ENCODE results near the gene TBC1D9B.

TBC1D9B gene

DNA sequence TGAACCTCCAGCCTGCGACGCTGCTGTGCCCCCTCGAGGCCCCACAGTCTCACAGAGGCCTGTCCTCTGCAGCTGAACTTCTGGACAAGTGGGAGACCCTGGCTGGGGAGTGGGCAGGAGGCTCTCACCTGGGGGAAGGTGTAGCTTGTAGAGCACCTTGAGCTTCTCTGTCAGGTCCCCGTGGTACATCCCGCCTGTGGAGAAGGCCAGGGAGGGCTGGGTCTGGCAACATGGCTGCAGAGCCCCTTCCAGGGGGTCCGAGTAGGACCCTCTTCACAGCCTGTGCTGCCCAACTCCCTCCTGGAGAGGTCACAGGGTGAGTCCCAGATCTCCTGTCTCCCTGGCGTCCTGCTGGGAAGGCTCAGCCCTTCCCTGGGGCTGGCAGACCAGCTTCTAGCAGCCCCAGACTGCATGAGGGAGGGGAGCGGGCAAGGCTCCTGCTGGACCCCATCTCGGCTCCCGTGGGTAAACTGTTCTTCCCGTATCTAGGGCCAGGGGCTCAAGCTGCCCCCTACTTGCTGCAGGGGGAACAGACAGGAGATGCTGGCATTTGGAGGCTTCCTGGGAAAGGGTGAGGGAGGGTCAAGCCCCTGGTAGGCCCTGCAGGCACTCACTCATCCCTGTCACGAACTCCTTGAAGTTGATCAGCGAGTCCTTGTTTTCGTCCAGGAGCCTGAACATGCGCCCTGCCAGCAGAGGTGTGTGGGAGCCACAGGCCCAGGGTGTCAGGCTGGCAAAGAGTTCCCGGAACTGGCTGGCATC is 37.9 kb downstream of the TBC1D9B start:
- no peak for DNase-seq (ENCODE audit: low spot score)

GRCh38 chr5:179869101-179869500 is 38.6 kb downstream of the TBC1D9B start:
- no peak for DNase-seq (ENCODE audit: low spot score)

DNA sequence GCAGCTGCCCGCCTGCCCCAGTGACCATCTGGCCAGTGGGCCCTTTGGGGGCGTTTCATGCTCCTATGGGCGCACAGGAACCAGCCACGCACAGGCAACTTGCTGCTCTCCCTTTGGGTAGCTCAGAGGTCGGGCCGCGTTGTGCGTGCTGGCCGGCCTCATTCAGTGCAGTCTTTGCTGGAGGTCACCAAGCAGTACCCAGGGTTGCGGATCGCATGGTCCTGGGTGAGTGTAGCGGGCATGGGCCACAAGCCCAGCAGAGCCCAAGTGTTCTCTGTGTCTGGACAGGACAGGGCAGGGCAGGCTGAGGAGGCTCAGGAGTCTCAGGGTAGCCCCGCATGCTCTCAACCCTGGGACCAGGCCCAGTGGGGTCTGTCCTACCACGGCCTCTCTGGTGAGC is 39.2 kb downstream of the TBC1D9B start:
- DNase-seq (ENCODE audit: low spot score) = no peak

DNA sequence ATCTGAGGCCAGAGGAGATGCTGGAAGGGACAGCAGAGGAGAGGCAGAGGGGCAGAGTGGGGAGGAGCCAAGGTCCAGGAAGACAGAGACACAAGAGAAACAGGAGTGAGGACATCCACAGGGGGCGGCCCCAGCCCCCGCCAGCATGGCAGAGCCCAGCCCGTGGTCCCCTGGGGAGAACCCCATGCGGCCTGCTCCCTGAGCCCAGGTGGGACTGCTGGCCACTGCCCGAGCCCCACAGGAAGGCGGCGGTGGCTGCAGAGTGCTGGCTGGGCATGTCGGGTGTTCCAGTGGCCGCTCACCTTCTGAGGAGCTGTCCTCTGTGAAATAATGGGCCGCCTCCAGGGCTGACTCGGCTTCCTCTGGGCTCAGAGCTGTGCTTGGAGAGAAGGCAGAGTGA is 40.2 kb downstream of the TBC1D9B start:
- no peak for DNase-seq (ENCODE audit: low spot score)

DNA sequence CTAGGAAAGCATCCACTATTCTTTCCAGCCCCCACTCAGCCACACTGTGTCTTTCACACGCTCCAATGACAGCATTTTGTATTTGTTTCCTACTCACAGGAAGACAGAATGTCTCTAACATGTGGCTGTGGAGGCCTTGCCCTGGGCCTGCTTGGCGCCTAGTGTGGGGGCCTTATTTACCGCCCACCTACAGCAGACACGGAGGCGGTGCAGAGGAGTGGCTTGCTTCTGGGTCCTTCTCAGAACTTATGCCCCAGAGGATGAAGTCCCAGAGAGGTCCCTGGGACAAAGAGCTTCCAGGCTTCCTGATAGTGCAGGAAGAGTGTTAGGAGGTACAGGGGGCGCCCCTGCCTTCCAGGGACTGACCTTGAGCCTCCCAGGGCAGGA is 40.6 kb downstream of the TBC1D9B start:
- no peak for DNase-seq (ENCODE audit: low spot score)

- DNase-seq (ENCODE audit: low spot score) = no peak
Observed at GRCh38 chr5:179866241-179867078, 41.2 kb downstream of the TBC1D9B start.

DNA sequence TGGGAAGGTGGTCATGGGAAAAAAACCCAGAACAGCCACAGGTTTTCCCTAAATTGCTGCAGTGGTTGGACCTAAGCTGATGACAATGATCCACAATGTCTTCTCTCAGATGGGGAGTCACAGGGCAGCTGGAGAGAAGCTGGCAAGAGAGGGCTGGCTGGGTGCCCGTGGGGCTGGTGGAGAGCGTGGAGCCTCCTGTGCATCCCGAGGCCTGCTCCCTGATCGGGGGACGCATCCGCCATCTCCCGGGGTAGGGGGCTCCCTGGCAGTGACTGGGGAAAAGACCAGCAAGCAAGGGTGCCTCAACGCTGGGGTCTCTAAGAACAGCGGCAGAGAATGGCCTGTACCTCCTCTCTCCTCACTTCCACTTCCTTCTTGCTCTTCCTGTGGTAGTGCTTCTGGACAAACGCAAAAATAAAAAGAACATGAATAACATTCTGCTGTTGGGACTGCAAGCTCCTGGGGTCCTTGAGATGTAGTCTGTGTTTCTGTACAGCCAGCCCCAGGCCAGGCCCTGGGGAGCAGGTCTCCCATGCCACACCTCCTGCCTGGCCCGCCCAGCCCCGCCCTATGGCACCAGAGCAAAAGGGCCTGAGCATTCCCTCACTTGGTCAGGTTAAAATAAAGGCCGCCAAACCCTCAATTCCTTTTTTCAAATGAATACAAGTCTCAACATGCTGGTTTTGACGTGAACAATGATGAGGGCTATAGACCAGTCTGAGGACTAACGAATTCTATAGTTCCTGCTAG is 42.0 kb downstream of the TBC1D9B start:
- DNase-seq (ENCODE audit: low spot score) = no peak

DNA sequence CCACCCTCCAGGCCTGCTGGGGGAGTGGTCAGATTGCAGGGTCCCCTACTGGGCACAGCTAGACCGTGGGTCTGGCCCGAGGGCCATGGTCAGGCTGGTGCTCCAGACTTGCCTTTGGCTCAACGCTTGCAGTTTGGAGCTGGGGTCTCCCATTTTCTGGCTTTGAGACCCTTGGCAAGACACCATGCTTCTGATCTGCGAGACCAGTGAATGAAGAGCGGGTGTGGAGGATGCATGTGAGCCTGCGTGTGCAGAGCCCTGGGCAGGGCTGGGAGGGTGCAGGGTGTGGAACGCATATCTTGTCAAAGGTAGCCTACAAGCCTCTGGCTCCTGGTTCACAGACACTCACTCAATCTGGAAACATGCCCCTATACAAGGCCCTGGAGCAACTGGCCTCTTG is 43.0 kb downstream of the TBC1D9B start:
- no peak for DNase-seq (ENCODE audit: low spot score)

- DNase-seq (ENCODE audit: low spot score) = no peak
Observed at GRCh38 chr5:179863449-179864085, 44.1 kb downstream of the TBC1D9B start.

DNA sequence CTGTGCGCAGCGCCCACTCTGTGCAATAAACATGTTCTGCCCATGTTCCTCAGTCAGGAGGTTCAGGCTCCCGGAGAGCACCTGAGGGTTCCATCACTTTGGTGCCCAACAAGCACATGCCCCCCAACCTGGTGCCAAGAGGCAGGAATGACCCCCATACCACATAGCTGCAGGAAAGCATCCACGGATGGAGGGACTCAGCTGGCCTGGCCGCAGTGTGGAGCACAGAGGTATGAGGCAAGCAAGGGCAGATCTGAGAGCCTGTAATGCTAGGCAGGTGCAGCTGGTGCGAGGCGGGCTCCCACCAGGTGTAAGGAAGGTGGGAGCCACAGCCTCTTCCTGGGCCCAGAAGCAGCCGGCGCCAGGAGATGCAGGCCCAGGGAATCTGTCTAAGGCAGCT is 44.8 kb downstream of the TBC1D9B start:
- no peak for DNase-seq (ENCODE audit: low spot score)

DNA sequence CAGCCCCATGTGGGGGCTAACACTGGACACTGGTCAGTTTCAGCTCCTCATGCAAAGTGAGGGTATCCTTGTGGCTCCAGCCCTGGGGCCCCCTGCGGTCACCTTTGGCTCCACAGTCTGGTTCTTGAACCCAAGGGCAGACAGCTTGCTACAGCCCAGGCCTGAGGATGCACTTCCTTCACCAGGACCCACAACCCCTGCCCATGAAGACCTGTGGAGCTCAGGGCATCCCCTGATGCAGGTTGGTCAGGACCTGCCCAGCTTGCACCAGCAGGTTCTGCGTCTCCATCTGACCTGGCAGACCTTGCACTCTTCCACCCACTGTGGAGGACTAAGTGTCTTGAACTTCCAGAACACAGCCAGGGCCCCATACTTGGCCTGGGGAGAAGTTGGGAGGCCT is 45.4 kb downstream of the TBC1D9B start:
- DNase-seq (ENCODE audit: low spot score) = no peak

GRCh38 chr5:179860301-179860700 is 47.4 kb downstream of the TBC1D9B start:
- no peak for DNase-seq (ENCODE audit: low spot score)

- DNase-seq (ENCODE audit: low spot score) = peak; percentile 95
Observed at GRCh38 chr5:179858586-179859427, 48.9 kb downstream of the TBC1D9B start, which contains the start of gene MRNIP. TSS of gene MRNIP (minus strand) at chr5:179858817. CDS start at chr5:179858796, 21 bp downstream.

DNA sequence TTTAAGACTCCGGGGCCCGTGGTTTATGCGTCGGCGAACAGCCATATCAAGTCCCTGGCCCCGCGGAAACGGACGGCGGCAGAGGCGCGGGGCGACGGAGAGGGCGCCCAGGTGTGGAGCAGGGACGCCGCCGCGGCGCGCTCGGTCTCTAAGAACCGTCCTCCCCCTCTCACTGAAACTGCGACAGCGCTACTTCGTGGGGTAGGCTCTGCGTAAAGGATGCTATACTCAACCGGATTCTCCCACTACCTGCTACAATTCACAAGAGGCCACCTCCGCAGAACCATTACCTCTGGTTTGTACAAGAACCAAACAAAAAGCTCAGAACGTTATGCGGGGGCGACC is 49.5 kb downstream of the TBC1D9B start:
- peak; percentile 6 for DNase-seq (ENCODE audit: low spot score)

DNA sequence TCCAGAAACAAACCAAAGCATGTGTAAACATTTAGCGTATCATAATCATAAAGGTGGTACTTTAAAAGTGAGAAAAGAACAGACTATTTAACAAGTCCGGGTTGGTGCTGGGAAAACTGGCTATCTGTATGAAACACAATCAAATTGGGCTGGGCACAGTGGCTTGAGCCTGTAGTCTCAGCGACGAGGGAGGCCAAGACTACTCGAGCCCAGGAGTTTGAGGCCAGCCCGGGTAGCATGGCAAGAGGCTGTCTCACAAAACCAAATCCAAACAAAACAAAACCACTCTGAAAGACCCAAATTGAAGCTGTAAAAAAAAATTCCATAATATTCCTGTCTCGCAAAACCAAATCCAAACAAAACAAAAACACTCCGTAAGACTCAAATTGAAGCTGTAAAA is 53.3 kb downstream of the TBC1D9B start:
- no peak for DNase-seq (ENCODE audit: low spot score)

- DNase-seq (ENCODE audit: low spot score) = no peak
Observed at GRCh38 chr5:179852993-179853547, 54.6 kb downstream of the TBC1D9B start.

- DNase-seq (ENCODE audit: low spot score) = no peak
Observed at GRCh38 chr5:179841621-179842020, 66.1 kb downstream of the TBC1D9B start.

DNA sequence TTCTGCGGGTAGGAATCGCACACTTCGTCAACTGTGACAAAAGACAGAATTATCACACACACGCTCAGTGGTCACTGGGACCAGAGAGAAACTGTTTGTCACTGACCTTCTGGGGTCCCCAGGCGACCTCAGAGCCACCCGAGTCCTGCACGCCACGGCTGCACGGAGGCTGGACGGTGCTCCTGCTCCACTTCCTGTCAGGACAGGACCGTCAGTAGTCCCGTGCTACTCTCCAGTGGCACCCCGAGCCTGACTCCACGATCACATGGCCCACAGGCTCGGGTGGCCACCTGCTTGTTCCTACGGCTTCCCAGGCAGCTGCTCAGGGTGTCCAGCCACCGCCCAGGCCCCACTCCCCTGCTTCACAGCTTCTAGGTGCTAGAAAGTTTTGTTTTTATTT is 66.9 kb downstream of the TBC1D9B start:
- no peak for DNase-seq (ENCODE audit: low spot score)

GRCh38 chr5:179840321-179840720 is 67.4 kb downstream of the TBC1D9B start:
- no peak for DNase-seq (ENCODE audit: low spot score)

DNA sequence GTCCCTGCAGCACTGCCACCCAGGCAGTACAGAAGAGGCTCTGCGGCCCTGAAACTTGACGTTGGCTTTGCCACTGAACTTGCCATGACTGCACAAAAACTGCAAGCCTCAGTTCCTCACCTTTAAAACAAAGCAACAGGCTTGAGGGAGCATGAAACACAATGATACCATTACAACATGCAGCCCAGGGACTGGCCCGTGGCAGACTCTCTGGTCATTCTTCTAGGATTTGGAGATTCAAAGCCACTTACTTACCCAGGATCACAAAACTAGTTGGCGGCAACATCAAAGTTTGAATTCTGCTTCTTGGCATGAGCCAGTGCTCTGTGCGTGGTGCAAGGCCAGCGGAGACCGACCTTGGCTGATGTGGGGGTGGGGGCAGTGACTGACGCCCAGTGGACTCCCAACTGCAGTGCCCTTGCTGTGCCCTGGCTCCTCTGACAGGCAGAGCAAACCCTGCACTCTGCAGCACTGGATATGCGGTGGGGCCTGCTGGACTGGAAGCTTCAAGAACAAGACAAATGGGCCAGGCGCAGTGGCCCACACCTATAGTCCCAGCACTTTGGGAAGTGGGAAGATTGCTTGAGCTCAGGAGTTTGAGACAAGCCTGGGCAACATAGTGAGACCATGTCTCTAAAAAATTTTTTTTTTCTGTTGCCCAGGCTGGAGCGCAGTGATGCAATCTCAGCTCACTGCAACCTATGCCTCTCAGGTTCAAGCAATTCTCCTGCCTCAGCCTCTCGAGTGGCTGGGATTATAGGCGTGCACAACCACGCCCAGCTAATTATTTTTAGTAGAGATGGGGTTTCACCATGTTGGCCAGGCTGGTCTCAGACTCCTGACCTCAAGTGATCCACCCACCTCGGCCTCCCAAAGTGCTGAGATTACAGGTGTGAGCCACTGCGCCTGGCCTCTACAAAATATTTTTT is 68.1 kb downstream of the TBC1D9B start:
- no peak for DNase-seq (ENCODE audit: low spot score)

All from kidney capillary endothelial cell (primary cell).